ENCODE measurements around the gene NR0B1. TPM values are rescaled to one million over a fixed set of nuclear protein-coding genes. Genes with fewer than 3 reads are reported as not detected.

NR0B1 gene
- total RNA-seq (2014; rRNA removed; shearing (Covaris generic); ENCODE audit: low replicate concordance), result 181 and 189 TPM in 2 replicates

- in situ Hi-C loops (cut with HindIII; ENCODE audit: low pct_unique_long_range_greater_than_20kb, low sequenced_read_pairs), result no loop called here
- peak; percentile 72 for DNase-seq (ENCODE audit: low read depth)
Observed at GRCh38 chrX:30309139-30309571, at the start of gene NR0B1. NR0B1 (minus strand) TSS chrX:30309390; CDS start chrX:30309363, 27 bp downstream.

GRCh38 chrX:30349946-30350345 is 40.8 kb upstream of the NR0B1 start:
- in situ Hi-C loops (cut with HindIII; ENCODE audit: low pct_unique_long_range_greater_than_20kb, low sequenced_read_pairs), result no loop called here
- DNase-seq (ENCODE audit: low read depth), result no peak

GRCh38 chrX:30343206-30343605 is 34.0 kb upstream of the NR0B1 start:
- in situ Hi-C loops (cut with HindIII; ENCODE audit: low pct_unique_long_range_greater_than_20kb, low sequenced_read_pairs), result no loop called here

GRCh38 chrX:30340753-30341152 is 31.6 kb upstream of the NR0B1 start:
- in situ Hi-C loops (cut with HindIII; ENCODE audit: low pct_unique_long_range_greater_than_20kb, low sequenced_read_pairs), result no loop called here
- no peak for DNase-seq (ENCODE audit: low read depth)

More at GRCh38 chrX:30343206-30343605, 34.0 kb upstream of the NR0B1 start:
- DNase-seq (ENCODE audit: low read depth), result no peak

GRCh38 chrX:30327762-30328161 is 18.6 kb upstream of the NR0B1 start:
- in situ Hi-C loops (cut with HindIII; ENCODE audit: low pct_unique_long_range_greater_than_20kb, low sequenced_read_pairs), result no loop called here
- no peak for DNase-seq (ENCODE audit: low read depth)

- no peak for DNase-seq (ENCODE audit: low read depth)
- in situ Hi-C loops (cut with HindIII; ENCODE audit: low pct_unique_long_range_greater_than_20kb, low sequenced_read_pairs), result no loop called here
Observed at GRCh38 chrX:30317308-30317707, 8.1 kb upstream of the NR0B1 start.

GRCh38 chrX:30313322-30313721 is 4.1 kb upstream of the NR0B1 start:
- in situ Hi-C loops (cut with HindIII; ENCODE audit: low pct_unique_long_range_greater_than_20kb, low sequenced_read_pairs), result no loop called here
- DNase-seq (ENCODE audit: low read depth), result no peak

- no peak for DNase-seq (ENCODE audit: low read depth)
- in situ Hi-C loops (cut with HindIII; ENCODE audit: low pct_unique_long_range_greater_than_20kb, low sequenced_read_pairs), result no loop called here
Observed at GRCh38 chrX:30312858-30313257, 3.7 kb upstream of the NR0B1 start.

GRCh38 chrX:30310429-30311206 is 1.4 kb upstream of the NR0B1 start:
- DNase-seq (ENCODE audit: low read depth), result no peak
- in situ Hi-C loops (cut with HindIII; ENCODE audit: low pct_unique_long_range_greater_than_20kb, low sequenced_read_pairs), result no loop called here

GRCh38 chrX:30308263-30309138 is 689 bp downstream of the NR0B1 start:
- DNase-seq (ENCODE audit: low read depth), result peak; percentile 72
- in situ Hi-C loops (cut with HindIII; ENCODE audit: low pct_unique_long_range_greater_than_20kb, low sequenced_read_pairs), result no loop called here

- no peak for DNase-seq (ENCODE audit: low read depth)
- in situ Hi-C loops (cut with HindIII; ENCODE audit: low pct_unique_long_range_greater_than_20kb, low sequenced_read_pairs), result no loop called here
Observed at GRCh38 chrX:30307466-30307865, 1.7 kb downstream of the NR0B1 start.

- peak; percentile 77 for DNase-seq (ENCODE audit: low read depth)
Observed at GRCh38 chrX:30304866-30305265, 4.3 kb downstream of the NR0B1 start.

GRCh38 chrX:30302956-30303355 is 6.2 kb downstream of the NR0B1 start:
- peak; percentile 80 for DNase-seq (ENCODE audit: low read depth)
- in situ Hi-C loops (cut with HindIII; ENCODE audit: low pct_unique_long_range_greater_than_20kb, low sequenced_read_pairs), result no loop called here

More at GRCh38 chrX:30304866-30305265, 4.3 kb downstream of the NR0B1 start:
- in situ Hi-C loops (cut with HindIII; ENCODE audit: low pct_unique_long_range_greater_than_20kb, low sequenced_read_pairs), result no loop called here

- in situ Hi-C loops (cut with HindIII; ENCODE audit: low pct_unique_long_range_greater_than_20kb, low sequenced_read_pairs), result no loop called here
- peak; percentile 34 for DNase-seq (ENCODE audit: low read depth)
Observed at GRCh38 chrX:30301963-30302362, 7.2 kb downstream of the NR0B1 start.

- in situ Hi-C loops (cut with HindIII; ENCODE audit: low pct_unique_long_range_greater_than_20kb, low sequenced_read_pairs), result no loop called here
- DNase-seq (ENCODE audit: low read depth), result no peak
Observed at GRCh38 chrX:30301208-30301607, 8.0 kb downstream of the NR0B1 start.

GRCh38 chrX:30296408-30297254 is 12.6 kb downstream of the NR0B1 start:
- in situ Hi-C loops (cut with HindIII; ENCODE audit: low pct_unique_long_range_greater_than_20kb, low sequenced_read_pairs), result no loop called here
- no peak for DNase-seq (ENCODE audit: low read depth)

- DNase-seq (ENCODE audit: low read depth), result peak; percentile 91
- in situ Hi-C loops (cut with HindIII; ENCODE audit: low pct_unique_long_range_greater_than_20kb, low sequenced_read_pairs), result no loop called here
Observed at GRCh38 chrX:30283456-30284200, 25.6 kb downstream of the NR0B1 start.

GRCh38 chrX:30282527-30282926 is 26.7 kb downstream of the NR0B1 start:
- in situ Hi-C loops (cut with HindIII; ENCODE audit: low pct_unique_long_range_greater_than_20kb, low sequenced_read_pairs), result no loop called here

More at GRCh38 chrX:30282527-30282926, 26.7 kb downstream of the NR0B1 start:
- peak; percentile 61 for DNase-seq (ENCODE audit: low read depth)

All from Caki2 (cell line).